ENCODE results near the gene NGB.
"Not testable (repeated sequence)": the region's sequence is repeated elsewhere in the genome, so short reads cannot be mapped to it uniquely, and the experiment has no call there.

Gene NGB

DNA sequence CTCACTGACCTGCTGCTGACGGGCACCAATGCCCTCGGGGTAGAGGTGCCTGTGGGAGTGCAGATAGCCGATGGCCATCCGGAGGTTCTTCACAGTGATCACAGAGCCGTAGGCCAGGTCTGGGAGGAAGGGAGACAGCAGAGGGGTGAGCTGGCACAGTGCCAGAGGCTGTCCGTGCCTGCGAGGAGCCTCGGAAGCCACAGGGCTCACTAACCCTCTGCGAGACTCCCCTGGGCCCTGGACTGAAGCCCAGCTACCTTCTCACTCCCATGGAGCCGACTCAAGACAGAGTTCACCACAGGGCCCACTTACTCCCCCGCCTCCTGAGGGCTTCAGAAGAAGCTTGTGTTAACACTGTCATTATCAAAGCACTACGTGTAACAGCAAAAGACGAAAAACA lies 25.1 kb upstream of the NGB start:
- no peak for DNase-seq (ENCODE audit: low spot score)

DNA sequence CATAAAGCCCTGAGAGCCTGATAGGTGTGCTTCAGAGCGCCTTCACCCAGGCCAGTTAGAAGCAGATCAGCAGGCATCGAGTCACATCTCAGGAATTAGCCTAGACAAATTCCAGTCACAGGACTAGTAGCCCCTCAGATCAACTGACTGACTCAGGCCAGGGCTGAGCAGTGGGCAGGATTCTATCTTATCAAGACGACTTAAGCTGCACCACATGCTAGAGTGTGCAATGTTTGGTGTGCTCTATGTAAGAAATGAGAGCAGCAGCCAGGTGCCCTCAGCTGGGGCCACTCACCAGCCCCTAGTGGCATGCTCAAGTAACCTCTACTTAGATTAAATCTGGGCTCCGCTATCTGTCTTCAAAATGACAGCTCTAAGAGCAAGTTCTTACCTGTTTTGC lies 19.7 kb upstream of the NGB start:
- DNase-seq (ENCODE audit: low spot score) = no peak

DNA sequence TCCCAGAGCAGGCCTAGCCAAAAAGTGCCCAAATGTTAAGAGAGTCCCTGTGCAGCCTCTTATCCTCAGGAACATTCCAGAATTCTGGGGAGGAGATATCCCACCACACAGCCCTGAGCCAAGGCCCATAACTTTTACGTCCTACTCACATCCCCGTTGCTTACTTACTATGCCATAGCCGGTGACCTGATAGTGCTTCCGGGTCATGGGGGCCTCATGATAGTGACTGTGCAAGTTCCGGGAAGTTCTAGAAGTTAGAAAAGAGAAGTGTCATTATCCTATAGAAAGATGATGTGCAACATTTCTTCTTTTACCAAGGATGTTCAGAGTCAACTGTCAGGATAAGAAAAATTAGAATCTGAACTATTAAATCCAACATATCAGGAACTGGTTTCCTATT lies 15.6 kb upstream of the NGB start:
- DNase-seq (ENCODE audit: low spot score) = no peak

DNA sequence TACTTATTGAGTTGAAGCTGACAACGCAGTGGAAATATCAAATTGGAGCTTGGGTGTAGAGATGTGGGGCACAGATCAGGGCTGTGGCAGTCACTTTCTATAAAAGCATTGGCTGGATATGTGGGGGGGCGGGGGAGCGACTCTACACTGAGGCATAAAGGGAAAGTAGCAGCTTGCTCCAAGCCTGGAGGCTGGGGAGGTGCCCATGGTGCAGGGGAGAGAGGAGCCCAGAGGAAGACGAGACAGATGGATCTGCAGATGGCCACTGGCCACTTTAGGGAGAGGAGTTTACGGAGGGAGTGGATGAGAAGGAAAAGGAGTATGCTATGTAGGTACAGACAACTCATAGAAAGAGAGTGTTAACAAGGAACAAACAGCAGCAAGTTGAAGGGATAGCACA lies 13.5 kb upstream of the NGB start:
- DNase-seq (ENCODE audit: low spot score) = no peak

DNA sequence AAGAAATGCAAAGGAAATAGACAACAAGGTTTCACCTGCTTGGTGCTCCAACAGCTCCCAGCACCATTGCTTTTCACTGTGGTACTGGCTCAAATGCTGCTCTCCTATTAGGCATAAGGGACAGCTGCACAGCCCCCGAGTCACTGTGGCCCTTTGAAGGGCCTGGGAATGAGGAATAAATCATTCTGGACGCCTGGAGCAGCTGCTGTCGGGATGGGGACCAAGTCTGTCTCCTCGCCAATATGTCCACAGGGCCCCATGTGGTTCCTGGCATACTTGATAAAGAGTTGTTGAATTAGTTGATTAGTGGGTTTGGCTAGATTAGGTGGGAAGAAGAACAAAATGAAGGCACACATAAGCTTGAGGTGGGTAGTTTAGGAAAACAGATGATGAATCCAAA lies 13.1 kb upstream of the NGB start:
- DNase-seq (ENCODE audit: low spot score) = no peak

DNA sequence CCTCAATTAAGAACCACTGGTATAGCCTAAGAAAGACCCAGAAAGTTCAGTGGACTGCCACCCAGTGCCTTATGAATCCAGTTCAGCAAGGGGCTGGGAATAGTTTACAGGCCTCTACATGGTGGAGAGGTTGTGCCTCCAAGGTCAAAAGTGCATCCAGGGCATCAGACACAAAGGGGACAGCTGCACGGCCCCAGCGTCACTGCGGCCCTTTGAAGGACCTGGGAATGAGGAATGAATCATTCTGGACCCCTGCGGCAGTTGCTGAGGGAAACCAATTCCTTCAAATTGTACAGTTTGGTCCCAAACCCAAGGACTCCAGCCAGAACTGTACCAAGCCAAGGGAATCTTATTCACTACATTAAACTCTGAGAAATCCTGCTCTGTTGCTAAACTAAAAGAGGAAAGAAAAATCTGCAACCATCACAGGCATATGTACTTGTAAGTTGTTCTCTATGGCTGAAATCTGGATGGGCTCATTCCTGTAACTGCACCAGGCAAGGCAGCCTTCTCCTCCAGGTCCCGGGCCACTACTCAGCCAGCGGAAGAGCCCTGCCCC lies 10.9 kb upstream of the NGB start:
- DNase-seq (ENCODE audit: low spot score) = no peak

DNA sequence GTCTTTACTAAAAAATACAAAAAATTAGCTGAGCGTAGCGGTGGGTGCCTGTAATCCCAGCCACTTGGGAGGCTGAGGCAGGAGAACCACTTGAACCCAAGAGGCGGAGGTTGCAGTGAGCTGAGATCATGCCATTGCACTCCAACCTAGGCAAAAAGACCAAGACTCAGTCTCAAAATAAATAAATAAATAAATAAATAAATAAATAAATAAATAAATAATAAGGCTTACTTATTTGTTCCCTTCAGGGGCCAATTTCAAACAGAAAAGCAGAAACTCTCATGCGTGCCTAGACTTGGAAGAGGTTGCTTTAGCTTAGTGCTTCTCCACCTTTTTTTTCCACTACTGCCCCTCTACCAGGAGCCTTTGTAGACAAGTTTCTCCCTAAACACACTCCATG lies 9.9 kb upstream of the NGB start:
- DNase-seq (ENCODE audit: low spot score) = not testable (repeated sequence)

DNA sequence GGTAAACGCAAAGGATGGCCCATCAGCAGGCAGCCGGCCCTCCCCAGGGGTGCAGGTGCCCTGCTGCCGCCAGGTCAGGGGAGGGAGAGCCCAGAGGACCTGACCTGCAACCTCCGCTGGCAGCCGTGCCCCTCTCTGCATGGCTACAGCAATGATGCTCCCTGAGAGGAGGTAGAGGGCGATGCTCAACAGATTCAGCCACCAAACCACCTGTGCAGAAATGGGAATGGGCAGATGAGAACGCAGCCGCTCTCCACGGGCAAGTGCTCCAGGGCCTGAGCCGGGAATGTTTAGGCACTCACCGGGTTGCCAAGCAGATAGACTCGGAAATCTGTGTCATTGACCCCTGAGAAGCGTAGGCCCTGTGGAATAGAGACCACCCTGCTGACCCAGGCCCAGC lies 8.7 kb upstream of the NGB start:
- no peak for DNase-seq (ENCODE audit: low spot score)

DNA sequence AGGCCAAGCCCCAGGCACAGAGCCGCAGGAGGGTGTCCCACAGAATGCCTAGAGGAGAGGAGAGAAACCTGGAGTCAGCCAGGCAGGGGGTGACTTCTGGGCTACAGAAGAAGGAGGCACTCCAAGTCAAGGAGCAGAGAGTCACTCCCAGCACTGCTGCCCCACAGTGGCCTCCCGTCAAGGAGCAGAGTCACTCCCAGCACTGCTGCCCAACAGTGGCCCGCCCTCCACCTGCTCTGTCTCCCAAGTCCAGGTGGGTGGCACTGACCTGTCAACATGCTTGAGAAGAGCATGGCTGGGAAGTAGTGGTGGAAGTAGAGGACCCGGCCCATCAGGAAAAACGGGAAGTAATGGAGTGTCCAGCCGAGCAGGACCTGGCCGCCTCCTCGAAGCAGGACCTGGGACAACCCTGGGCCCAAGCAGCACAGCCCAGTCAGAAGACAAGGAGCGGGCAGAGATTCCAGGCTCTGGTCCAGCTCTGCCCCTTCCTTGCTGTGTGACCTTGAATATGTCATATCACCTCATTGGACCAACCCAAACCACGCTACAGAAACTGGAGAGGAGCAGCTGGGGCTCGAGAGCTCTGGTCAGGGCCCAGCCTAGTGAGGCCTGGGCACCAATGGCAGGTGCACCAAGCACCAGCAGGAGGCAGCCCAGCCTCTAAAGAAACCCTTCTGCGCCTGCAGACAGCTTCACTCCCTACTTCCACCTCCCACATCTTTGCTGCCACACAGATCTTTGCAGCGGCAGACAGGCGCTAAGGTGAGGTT lies 7.6 kb upstream of the NGB start:
- DNase-seq (ENCODE audit: low spot score) = no peak

DNA sequence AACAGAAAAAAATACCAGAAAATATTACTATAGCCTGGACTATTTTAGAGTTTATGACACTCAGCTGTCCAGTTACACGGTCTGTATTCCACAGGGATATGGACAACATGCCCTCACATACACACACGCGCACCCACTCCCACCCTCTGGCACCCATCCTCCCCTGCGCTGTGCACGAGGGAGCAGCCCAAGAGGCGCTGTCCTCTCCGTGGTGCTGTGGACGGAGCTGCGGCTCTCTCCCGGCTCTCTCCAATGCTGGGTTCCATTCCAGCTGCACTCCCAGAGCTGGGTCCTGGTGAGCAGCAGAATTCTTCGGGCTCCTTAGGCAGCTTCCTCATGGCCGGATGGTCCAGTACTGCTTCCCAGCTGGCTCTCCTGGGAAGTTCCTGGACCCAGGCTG lies 6.0 kb upstream of the NGB start:
- DNase-seq (ENCODE audit: low spot score) = no peak

DNA sequence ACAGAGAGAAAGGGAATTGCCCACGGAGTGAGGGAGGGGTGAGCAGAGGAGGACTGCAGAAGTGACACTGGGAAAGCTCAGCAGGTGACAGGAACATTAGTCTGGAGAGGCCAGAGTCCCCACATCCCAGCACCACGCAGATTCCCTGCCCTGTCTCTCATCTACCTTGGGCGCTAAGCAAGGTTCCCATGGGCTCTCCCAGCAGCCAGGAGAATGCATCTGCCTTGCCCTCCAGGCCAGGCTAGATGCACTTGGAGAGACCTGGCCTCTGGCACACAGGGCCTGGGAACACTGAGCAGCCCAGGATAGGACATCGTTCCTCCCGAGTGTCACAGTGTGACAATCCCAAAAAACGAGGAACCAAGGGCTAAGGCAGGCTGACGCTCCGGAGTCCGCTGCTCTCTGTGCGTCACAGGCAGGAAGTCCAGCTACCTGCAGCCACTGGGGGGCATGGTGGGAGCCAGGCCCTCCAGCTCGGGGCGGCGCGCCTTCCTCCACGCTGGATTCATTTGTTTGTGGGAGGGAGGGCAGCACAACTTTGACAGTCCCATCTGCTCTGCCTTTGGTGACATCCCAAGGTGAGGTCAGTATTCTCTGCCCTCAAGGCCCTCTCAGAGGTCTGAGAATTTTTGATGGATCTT lies 5.4 kb upstream of the NGB start:
- DNase-seq (ENCODE audit: low spot score) = no peak

DNA sequence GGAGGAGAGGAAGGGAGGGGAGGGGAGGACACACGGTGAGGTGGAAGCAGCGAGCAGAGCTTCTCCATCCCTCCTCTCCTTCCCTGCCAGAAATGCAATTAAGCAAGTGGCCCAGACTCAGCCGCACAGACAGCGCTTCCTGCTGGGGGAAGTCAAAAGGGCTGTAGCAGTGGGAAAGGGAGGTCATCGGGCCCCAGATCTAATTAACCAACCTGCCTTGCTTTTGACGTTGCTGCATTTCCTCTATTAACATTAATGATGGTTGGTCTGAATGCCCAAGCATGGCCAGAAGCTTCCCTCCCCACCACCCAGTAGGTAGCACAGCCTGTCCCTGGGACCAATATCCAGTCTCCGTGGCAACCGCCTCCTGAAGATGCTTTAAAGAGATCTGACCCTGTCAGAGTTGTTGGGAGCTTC lies 4.6 kb upstream of the NGB start:
- no peak for DNase-seq (ENCODE audit: low spot score)

DNA sequence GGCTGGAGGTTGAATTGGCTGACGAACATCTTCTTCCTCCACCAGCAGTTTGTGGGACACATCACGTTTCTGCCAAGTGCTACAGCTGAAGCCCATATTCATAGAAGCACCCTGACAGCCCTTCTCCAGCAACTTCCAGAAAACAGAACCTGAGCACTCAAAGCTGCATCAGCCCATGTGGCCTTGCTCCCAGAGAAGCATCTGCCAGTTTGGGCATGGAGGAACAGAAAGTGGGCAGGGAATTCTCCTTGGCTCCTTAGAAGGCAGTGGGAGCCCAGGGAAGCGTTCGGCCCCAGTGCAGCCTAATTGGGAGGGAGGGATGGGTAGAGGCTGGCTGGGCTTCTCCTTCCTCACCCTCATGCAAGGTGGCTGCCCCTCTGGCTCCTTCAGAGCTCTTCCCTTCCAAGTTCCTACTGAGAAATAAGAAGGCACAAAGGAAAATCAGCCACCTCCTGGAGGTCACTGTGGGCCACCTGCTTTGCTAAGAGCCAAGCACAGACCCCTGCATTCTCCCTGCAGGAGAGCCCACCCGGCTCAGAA lies 4.1 kb upstream of the NGB start:
- DNase-seq (ENCODE audit: low spot score) = no peak

DNA sequence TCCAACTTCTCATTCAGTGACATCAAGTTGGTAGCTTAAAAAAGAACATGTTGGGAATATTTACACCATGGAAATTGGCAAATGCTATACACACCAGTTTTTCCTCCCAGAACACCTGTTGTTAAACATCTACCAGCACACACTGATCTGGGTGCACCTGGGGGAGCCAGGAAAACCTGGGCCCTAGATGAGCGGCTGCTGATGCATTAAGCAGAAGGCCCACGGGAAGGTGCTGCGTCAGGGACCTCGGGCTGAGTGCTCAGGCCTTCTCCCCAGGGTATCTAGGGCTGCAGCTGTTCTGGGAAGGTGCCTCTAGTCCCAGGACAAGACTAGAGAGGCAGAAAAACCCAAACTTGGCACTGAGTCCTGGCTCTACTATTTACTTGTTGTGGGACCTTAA lies 2.8 kb upstream of the NGB start:
- DNase-seq (ENCODE audit: low spot score) = no peak

DNA sequence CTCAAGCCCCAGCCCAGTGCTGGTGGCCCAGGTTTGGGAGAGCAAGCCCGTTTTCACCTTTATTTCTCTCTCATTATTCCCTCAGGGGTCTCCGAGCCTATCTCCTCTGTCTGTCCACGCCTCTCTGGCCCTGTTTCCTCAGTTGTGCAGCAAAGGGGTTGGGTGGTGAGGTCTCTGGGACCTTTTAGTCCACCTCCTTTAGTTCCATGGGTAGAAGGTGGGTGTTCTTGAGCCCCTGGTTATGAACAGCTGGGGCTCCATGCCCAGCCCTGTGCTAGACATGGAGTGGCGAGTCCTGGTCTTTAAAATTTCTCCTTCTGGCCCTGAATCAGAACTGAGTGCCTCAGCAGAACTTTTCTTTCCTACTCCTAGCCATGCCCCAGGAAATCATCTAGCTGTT lies 1.3 kb upstream of the NGB start:
- DNase-seq (ENCODE audit: low spot score) = no peak

DNA sequence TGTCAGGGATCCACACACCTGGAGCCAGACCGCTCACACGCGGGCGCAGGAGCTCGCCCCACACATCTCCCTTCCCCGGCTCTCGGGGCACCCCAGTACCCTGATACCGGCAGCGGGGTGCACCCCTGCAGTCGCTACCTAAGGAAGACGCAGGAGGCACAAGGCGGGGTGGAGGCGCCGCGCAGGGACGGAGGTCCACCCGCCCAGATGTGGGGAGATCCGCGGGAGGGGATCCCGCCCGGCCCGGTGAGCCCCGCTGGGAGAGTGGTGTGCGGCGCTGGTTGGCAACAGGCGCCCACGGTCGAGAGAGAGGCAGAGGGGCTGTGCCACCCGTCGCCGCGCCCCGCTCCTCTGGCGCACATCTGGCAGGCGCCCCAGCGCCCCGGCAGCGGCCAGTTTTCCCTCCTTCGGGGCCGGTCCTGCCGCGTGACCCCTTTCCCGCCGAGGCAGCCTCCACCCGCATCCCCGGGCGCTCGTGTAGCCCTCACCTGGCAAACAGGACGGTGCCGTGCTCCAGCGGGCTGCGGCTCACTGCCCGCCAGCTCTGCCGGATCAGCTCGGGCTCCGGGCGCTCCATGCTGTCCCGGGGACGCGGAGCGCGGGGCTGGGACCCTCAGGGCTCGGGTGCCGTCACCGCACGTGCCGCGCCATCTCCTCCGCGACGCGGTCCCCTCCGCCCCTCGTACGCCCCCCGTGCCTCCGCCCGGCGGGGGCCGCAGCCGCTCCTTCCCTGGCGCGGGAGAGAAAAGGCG lies 469 bp downstream of the NGB start:
- no peak for DNase-seq (ENCODE audit: low spot score)

DNA sequence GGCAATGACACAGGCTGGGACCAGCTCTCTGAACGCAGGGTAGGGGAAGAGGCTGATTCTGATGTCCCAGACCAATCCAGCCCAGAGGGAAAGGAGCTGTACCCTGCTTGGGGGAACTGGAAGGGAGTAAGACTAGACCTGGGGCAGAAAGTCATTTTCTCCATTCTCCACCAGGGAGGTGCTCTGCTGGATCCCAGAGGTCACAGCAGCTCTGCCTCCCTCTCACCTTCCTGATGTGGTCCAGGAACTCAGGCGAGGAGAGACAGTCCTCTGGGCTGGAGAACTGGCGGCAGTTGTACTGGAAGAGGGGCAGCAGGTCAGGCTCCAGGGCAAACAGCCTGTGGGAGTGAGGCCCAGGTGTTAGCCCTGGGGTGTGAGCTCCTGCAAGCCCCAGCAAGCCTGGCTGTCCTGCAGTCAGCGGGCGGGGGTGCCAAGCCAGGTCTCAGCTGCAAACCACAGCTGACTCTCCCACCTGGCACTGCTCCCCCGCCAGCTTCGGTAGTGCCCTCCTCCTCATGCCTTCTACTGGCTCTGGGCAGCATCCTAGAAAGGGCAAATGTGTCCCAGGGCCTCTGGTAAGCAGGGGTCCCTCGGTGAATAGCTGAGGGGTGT lies 1.9 kb downstream of the NGB start:
- no peak for DNase-seq (ENCODE audit: low spot score)

DNA sequence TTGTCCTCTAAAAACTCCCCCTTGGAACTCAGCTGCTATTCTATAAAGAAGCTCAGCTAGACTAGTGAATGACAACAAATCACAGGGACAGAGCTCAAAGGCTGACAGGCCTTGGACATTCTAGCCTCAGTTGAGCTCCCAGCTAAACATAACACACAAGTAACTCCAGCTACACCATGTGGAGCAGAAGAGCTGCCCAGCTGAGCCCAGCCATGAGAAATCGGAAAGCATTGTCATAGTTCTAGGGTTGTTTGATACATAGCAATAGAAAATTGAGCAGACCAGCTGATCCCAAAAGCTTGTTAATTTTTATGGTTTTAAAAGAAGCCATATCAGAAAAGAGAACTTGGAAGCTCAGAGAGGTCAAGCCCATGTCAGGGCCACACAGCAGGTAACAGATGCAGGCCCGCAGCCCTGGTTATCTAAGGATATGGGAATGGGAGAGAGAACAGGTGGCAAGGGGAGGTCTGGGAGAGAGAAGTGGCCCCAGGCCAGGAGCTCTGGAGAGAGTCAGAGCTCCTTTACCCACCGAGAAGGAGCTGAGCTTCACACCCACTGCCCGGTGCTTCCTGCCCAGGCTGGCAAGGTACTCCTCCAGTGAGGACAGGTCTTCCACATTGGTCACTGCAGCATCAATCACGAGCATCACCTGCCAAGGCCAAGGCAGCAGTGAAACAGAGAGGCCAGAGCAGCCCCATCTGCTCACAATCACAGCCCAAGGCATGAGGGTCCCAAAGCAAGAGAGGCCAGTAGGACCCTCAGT lies 2.9 kb downstream of the NGB start:
- DNase-seq (ENCODE audit: low spot score) = no peak

DNA sequence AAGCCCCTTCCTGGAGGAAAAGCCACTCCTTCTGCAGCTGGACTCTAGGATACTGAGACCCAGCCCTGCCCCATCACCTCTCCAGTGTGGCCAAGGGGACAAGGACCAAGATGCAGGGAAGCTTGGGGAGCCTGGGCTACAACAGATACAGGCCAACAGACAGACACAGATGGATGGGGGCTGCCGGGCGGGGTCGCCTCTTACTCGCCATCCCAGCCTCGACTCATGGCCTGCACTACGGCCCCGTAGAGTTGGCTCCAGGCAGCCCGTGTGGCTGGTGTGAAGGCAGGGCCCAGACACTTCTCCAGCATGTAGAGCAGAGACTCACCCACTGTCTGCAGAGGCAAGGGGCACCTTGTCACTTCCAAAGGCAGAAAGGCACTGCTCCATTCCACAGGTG lies 4.7 kb downstream of the NGB start:
- DNase-seq (ENCODE audit: low spot score) = no peak

DNA sequence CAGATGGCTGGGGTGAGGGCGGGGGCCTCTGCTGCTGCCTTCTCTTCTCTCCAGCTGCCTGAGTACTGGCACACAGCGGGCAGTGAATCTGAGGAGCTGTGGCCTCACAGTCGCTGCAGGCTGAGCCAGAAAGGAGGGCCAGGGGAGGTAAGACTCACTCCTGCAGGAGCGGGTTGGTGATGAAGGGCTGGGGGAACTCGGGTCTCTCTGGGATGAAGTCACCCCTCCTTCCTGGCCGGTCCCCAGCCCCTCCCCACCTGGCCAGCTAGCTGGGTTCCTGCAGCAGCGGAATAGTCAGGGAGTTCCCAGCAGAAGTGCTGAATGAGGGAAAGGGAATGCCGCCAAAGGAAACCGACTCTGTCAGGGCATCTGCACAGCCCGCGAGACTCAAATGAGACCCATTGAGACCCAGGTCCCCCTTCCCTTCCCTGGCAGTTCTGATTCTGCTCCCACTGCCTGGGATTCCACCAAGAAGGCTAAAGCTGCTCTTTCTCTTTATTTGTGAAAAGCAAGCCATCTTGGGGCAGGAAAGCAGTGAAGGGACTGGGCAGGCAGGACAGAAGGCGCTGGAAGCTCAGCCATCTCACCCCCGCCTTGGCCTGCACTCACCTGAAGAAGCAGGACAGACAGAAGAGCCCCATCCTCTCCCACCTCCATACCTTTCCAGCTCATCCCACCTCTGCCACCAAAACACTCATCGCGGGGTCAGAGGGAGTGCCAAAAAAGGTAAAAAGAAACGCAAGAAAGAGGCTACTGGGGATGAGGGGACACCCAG lies 5.3 kb downstream of the NGB start:
- DNase-seq (ENCODE audit: low spot score) = no peak

DNA sequence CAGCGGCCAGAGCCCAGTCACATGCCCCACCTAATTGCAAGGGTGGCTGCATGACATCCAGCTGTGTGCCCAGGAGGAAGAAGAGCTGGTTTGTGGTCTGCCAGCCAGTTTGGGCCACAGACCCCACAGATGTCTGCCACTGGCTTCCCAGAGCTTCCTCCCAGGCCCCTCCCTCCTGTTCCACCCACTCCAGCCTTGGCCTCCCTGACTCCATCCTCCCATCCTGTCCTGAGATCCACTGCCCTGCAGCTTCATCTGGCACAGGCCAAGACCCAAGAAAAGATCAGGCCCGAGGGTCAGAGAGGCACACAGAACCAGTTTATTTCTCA lies 5.9 kb downstream of the NGB start:
- no peak for DNase-seq (ENCODE audit: low spot score)

Data from CD4-positive, alpha-beta T cell treated with Interleukin-2 at 100 ng/mL for 4 hours (primary cell).